ENCODE results near the gene TRPC3.

The TRPC3 gene

GRCh38 chr4:121877041-121877773, 74.7 kb downstream of the TRPC3 start:
- DNase-seq (ENCODE audit: insufficient read length, low spot score) (peak; percentile 18), FAIRE-seq (peak; percentile 100)
- no peak for TF ChIP-seq CTCF (IDR thresholded peaks at IDR 0.05; ENCODE audit: insufficient read depth, missing control alignments)

DNA sequence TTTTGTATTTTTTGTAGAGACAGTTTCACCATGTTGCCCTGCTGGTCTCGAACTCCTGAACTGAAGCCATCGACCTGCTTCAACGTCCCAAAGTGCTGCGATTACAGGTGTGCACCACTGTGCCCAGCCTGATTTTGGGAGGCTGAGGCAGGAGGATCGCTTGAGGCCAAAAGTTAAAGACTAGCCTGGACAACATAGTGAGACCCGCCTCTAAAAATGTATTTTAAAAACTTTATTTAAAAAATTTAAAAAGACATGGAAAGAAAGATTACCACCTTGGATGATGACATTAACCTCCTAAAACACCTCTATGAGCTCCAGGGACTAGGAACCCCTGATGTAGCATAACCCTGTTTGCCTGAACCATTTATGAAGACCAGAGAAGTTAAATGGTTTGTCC, 75.8 kb downstream of the TRPC3 start:
- FAIRE-seq: no peak

DNA sequence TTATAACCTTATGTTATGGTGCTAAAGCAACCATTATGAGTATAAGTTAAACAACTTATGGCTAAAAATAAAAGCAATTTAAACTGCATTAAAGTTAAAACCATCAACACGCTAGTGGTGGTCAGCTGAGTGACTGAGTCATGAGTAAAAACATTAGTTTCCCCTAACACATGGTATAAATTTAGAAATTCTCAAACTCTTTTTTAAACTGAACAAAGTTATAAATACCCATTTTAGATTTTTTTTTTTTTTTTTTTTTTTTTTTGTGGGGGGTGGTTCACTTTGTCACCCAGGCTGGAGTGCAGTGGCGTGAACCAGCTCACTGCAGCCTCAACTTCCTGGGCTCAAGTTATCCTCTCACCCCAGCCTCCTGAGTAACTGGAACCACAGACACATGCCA, 76.2 kb downstream of the TRPC3 start:
- no peak for DNase-seq (ENCODE audit: insufficient read length, low spot score)
- no peak for TF ChIP-seq CTCF (IDR thresholded peaks at IDR 0.05; ENCODE audit: insufficient read depth, missing control alignments)
- no peak for FAIRE-seq

More for the DNA sequence above, 75.8 kb downstream of the TRPC3 start:
- DNase-seq (ENCODE audit: insufficient read length, low spot score): no peak
- TF ChIP-seq CTCF (IDR thresholded peaks at IDR 0.05; ENCODE audit: insufficient read depth, missing control alignments): no peak

DNA sequence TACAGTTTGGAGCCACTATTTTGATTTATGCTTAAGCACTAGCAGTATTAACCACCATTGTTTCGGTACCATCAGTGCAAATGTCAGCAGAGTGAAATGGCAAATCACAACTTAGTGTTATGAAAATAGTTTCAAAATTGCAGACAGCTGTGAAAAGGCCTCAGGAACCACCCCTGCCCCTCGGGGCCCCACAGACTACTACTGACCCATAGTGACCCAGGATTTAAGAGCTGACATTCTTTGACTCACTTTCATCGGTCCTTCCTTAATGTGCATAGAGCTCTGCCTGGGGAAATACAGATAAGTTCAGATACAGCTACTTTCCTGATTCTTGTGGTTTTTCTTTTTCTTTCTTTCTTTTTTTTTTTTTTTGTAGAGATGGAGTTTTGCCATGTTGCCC, 78.3 kb downstream of the TRPC3 start:
- DNase-seq (ENCODE audit: insufficient read length, low spot score) (no peak), FAIRE-seq (no peak)
- TF ChIP-seq CTCF (IDR thresholded peaks at IDR 0.05; ENCODE audit: insufficient read depth, missing control alignments): no peak

- FAIRE-seq (peak; percentile 56), DNase-seq (ENCODE audit: insufficient read length, low spot score) (peak; percentile 57)
- no peak for TF ChIP-seq CTCF (IDR thresholded peaks at IDR 0.05; ENCODE audit: insufficient read depth, missing control alignments)
Measured at GRCh38 chr4:121869841-121870822, 81.7 kb downstream of the TRPC3 start, which contains the start of gene BBS7. Gene BBS7 (minus strand): TSS chr4:121870474. CDS start chr4:121870313, 161 bp downstream.

DNA sequence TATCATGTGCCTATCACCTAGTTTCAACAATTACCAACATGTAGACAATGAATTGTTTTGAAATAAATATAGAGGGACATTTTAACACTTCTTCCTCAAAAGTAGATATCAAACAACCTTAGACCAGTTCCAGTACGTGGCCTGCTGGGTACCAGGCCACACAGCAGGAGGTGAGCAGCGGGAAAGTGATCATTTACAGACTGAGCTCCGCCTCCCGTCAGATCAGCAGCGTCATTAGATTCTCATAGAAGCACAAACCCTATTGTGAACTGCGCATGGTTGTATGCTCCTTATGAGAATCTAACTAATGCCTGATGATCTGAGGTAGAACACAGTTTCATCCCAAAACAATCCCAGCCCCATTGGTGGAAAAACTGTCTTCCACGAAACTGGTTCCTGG, 88.1 kb downstream of the TRPC3 start:
- no peak for FAIRE-seq
- no peak for TF ChIP-seq CTCF (IDR thresholded peaks at IDR 0.05; ENCODE audit: insufficient read depth, missing control alignments)
- no peak for DNase-seq (ENCODE audit: insufficient read length, low spot score)
